ENCODE results near the gene IQGAP2. TPM values are rescaled to one million over a fixed set of nuclear protein-coding genes. Genes with fewer than 3 reads are reported as not detected.

IQGAP2 gene
- total and polyA plus RNA-seq, 9 of the 15 experiments (the other 6 are each of a cell fraction or from before 2014, with no cell fraction given): 8.7 to 23.2 (median 17.4) TPM

DNA sequence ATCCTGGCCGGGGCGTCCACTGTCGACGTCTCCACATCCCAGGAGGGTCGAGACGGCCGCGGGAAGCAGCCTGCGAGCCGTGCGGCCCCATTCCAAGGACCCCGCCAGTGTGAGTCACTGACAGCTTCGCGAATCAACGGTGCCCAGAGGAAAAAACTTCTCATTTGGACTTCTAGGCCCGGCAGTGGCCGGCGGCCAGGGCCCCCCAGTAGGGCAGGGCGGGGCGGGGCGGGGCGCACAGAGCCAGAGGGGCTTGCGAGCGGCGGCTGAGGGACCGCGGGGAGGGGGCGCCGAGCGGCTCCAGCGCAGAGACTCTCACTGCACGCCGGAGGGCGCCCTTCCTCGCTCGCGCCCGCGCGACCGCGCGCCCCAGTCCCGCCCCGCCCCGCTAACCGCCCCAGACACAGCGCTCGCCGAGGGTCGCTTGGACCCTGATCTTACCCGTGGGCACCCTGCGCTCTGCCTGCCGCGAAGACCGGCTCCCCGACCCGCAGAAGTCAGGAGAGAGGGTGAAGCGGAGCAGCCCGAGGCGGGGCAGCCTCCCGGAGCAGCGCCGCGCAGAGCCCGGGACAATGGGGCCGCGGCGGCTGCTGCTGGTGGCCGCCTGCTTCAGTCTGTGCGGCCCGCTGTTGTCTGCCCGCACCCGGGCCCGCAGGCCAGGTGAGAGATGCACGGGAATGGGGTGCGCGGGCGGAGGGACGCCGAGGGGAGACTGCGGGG is 312.8 kb downstream of the IQGAP2 start, which contains the start of gene F2R (continued):
- TF ChIP-seq, protein P1, sequence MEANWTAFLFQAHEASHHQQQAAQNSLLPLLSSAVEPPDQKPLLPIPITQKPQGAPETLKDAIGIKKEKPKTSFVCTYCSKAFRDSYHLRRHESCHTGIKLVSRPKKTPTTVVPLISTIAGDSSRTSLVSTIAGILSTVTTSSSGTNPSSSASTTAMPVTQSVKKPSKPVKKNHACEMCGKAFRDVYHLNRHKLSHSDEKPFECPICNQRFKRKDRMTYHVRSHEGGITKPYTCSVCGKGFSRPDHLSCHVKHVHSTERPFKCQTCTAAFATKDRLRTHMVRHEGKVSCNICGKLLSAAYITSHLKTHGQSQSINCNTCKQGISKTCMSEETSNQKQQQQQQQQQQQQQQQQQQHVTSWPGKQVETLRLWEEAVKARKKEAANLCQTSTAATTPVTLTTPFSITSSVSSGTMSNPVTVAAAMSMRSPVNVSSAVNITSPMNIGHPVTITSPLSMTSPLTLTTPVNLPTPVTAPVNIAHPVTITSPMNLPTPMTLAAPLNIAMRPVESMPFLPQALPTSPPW (CRISPR knock-in tag; IDR thresholded peaks at IDR 0.05): peak; percentile 61; the same call in 1 of the 2 replicates
- TF ChIP-seq PML (IDR thresholded peaks at IDR 0.05; ENCODE audit: low read length) (no peak), ZBTB7A (IDR thresholded peaks at IDR 0.05; ENCODE audit: borderline replicate concordance, control insufficient read depth, low read depth, low read length) (peak; percentile 98), ZNF436 (CRISPR knock-in tag; IDR thresholded peaks at IDR 0.05) (no peak), MYC (IDR thresholded peaks at IDR 0.05; ENCODE audit: low read depth, low read length) (peak; percentile 62; the same call in 1 of the 2 replicates), MYC (CRISPR knock-in tag; IDR thresholded peaks at IDR 0.05; ENCODE audit: borderline replicate concordance, low read depth) (no peak), MAZ (CRISPR knock-in tag; conservative IDR thresholded peaks at IDR 0.05 in 1 of 2, IDR thresholded peaks at IDR 0.05 in 1 of 2) (peak; percentile 82 to 88), RBM22 (IDR thresholded peaks at IDR 0.05; ENCODE audit: low read depth, low read length, poor library complexity, severe bottlenecking) (no peak), FIP1L1 (IDR thresholded peaks at IDR 0.05; ENCODE audit: low read depth, low read length, poor library complexity, severe bottlenecking) (peak; percentile 66), TAF9B (IDR thresholded peaks at IDR 0.05; ENCODE audit: partially characterized antibody) (no peak), CREM (IDR thresholded peaks at IDR 0.05; ENCODE audit: low read depth) (peak; percentile 17; the same call in 1 of the 2 replicates)
- TF ChIP-seq, protein P2, sequence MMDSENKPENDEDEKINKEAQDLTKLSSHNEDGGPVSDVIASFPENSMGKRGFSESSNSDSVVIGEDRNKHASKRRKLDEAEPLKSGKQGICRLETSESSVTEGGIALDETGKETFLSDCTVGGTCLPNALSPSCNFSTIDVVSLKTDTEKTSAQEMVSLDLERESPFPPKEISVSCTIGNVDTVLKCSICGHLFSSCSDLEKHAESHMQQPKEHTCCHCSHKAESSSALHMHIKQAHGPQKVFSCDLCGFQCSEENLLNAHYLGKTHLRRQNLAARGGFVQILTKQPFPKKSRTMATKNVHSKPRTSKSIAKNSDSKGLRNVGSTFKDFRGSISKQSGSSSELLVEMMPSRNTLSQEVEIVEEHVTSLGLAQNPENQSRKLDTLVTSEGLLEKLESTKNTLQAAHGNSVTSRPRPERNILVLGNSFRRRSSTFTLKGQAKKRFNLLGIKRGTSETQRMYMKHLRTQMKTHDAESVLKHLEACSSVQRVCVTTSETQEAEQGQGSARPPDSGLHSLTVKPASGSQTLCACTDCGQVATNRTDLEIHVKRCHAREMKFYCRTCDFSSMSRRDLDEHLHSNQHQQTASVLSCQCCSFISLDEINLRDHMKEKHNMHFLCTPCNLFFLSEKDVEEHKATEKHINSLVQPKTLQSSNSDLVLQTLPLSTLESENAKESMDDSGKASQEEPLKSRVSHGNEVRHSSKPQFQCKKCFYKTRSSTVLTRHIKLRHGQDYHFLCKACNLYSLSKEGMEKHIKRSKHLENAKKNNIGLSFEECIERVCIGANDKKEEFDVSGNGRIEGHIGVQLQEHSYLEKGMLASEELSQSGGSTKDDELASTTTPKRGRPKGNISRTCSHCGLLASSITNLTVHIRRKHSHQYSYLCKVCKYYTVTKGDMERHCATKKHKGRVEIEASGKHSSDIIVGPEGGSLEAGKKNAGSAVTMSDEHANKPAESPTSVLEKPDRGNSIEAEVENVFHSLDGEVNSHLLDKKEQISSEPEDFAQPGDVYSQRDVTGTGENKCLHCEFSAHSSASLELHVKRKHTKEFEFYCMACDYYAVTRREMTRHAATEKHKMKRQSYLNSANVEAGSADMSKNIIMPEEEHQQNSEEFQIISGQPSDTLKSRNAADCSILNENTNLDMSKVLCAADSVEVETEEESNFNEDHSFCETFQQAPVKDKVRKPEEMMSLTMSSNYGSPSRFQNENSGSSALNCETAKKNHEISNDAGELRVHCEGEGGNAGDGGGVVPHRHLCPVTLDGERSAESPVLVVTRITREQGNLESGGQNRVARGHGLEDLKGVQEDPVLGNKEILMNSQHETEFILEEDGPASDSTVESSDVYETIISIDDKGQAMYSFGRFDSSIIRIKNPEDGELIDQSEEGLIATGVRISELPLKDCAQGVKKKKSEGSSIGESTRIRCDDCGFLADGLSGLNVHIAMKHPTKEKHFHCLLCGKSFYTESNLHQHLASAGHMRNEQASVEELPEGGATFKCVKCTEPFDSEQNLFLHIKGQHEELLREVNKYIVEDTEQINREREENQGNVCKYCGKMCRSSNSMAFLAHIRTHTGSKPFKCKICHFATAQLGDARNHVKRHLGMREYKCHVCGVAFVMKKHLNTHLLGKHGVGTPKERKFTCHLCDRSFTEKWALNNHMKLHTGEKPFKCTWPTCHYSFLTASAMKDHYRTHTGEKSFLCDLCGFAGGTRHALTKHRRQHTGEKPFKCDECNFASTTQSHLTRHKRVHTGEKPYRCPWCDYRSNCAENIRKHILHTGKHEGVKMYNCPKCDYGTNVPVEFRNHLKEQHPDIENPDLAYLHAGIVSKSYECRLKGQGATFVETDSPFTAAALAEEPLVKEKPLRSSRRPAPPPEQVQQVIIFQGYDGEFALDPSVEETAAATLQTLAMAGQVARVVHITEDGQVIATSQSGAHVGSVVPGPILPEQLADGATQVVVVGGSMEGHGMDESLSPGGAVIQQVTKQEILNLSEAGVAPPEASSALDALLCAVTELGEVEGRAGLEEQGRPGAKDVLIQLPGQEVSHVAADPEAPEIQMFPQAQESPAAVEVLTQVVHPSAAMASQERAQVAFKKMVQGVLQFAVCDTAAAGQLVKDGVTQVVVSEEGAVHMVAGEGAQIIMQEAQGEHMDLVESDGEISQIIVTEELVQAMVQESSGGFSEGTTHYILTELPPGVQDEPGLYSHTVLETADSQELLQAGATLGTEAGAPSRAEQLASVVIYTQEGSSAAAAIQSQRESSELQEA (IDR thresholded peaks at IDR 0.05; ENCODE audit: low read depth): no peak
- TF ChIP-seq, protein P3, sequence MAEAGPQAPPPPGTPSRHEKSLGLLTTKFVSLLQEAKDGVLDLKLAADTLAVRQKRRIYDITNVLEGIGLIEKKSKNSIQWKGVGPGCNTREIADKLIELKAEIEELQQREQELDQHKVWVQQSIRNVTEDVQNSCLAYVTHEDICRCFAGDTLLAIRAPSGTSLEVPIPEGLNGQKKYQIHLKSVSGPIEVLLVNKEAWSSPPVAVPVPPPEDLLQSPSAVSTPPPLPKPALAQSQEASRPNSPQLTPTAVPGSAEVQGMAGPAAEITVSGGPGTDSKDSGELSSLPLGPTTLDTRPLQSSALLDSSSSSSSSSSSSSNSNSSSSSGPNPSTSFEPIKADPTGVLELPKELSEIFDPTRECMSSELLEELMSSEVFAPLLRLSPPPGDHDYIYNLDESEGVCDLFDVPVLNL (CRISPR knock-in tag; IDR thresholded peaks at IDR 0.05; ENCODE audit: low read depth): peak; percentile 4; the same call in 1 of the 2 replicates
- TF ChIP-seq, protein P4, sequence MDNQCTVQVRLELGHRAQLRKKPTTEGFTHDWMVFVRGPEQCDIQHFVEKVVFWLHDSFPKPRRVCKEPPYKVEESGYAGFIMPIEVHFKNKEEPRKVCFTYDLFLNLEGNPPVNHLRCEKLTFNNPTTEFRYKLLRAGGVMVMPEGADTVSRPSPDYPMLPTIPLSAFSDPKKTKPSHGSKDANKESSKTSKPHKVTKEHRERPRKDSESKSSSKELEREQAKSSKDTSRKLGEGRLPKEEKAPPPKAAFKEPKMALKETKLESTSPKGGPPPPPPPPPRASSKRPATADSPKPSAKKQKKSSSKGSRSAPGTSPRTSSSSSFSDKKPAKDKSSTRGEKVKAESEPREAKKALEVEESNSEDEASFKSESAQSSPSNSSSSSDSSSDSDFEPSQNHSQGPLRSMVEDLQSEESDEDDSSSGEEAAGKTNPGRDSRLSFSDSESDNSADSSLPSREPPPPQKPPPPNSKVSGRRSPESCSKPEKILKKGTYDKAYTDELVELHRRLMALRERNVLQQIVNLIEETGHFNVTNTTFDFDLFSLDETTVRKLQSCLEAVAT (IDR thresholded peaks at IDR 0.05): 0 out of 4 replicates have a peak, but pooled peaks of 1 of the 2 experiments have one; percentile 58
